ENCODE data around the gene EIF4A2. TPM values are rescaled to one million over a fixed set of nuclear protein-coding genes. Genes with fewer than 3 reads are reported as not detected.
"Not testable (repeated sequence)": the region's sequence is repeated elsewhere in the genome, so short reads cannot be mapped to it uniquely, and the experiment has no call there.

Gene EIF4A2
- polyA plus RNA-seq, 4 donors = 730 to 1,033 (median 790) TPM

DNA sequence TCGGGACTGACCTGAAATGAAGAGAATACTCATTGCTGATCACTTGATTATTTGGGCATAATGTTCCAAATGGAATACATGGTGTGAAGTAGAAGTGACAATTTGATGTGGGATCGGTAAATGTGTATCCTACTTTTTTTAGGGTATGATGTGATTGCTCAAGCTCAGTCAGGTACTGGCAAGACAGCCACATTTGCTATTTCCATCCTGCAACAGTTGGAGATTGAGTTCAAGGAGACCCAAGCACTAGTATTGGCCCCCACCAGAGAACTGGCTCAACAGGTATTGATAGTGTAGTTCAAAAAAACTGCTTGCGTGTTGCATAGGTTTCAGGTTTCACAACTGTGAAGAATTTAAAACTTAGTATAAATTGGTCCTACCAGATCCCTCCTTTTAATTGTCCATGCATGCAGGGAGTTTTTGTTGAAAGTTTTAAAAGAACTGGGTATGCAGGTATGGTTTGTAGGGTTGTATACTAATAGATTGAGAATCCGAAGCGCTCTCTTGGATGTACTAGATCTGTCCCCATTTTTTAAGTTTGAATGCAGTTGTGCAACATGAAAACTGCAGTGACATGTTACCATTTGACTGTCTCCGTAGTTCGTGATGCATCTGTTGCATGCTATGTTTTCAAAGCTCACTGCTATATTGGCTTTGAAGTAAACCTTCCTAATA, 1.6 kb downstream of the EIF4A2 start:
- DNase-seq (ENCODE audit: low read depth in 4 of 4, low spot score in 3 of 4) = no peak

DNA sequence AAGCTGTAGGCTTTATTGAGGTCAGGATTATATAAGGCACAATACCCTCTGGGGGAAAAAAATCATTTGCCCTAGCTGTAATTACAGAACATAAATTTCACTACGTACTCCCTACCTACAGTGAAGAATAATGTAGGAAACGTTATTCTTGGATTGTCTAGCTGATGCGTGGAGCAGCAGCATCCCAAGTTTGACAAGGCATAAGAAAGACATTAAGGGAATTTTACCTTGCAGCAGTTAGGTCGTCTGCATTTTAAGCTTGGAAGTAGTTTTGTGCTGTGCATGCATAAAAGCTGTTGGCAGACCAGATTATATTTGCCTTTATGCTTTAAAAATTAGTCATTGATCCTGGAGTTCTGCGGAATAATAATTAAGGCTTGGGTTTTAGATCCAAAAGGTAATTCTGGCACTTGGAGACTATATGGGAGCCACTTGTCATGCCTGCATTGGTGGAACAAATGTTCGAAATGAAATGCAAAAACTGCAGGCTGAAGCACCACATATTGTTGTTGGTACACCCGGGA, 2.2 kb downstream of the EIF4A2 start:
- no peak for DNase-seq (ENCODE audit: low read depth in 4 of 4, low spot score in 3 of 4)

DNA sequence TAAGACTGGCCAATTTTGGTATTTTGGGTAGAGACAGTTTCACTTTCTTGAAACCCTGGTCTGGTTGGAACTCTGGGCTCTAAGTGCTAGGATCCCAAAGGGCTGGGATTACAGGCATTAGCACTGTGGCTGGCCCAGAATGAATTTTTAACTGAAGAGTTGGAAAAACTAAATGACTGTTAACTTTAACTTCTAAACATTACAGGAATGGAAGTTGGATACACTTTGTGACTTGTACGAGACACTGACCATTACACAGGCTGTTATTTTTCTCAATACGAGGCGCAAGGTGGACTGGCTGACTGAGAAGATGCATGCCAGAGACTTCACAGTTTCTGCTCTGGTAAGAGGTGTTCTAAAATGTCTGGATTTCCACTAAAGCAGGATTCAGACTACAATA, 3.5 kb downstream of the EIF4A2 start:
- no peak for DNase-seq (ENCODE audit: low read depth in 4 of 4, low spot score in 3 of 4)

GRCh38 chr3:186787642-186788481, 4.5 kb downstream of the EIF4A2 start:
- no peak for DNase-seq (ENCODE audit: low read depth in 4 of 4, low spot score in 3 of 4)

DNA sequence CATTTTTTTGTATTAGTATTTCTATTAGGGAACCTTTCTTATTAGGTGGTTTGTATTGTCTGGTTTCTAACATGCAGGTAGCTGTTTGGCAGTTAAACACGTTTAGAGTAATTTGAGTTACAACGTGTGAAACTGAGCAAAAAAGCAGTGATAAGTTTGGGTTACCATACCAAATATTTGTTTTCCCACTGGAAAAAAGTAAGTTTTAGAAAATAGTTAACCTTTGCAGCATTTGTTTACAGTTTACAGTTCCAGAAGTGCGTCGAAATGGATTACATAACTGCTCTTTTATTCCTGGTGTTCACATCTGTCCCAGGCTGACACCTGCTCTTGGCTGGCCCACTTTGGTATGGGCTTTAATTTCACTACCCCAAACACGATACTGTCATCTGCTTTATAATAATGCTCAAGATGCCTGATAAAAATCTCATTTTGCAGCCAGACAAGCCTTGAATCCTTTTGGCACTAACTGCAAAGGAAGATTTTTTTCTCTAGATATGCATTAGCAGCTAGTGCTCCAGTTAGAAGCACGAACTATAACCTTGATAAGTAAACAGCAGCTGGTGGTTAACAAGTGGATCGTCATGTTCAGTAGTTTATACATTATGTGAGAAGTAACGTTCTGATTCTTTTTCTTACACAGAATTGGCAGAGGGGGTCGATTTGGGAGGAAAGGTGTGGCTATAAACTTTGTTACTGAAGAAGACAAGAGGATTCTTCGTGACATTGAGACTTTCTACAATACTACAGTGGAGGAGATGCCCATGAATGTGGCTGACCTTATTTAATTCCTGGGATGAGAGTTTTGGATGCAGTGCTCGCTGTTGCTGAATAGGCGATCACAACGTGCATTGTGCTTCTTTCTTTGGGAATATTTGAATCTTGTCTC, 5.3 kb downstream of the EIF4A2 start:
- no peak for DNase-seq (ENCODE audit: low read depth in 4 of 4, low spot score in 3 of 4)

- no peak for DNase-seq (ENCODE audit: low read depth in 4 of 4, low spot score in 3 of 4)
Measured at GRCh38 chr3:186789554-186790260, 6.3 kb downstream of the EIF4A2 start.

GRCh38 chr3:186790261-186790981, 7.0 kb downstream of the EIF4A2 start:
- DNase-seq (ENCODE audit: low read depth in 4 of 4, low spot score in 3 of 4) = no peak

GRCh38 chr3:186798239-186798874, 15.0 kb downstream of the EIF4A2 start:
- DNase-seq (ENCODE audit: low read depth in 4 of 4, low spot score in 3 of 4) = no peak

- DNase-seq (ENCODE audit: low read depth in 4 of 4, low spot score in 3 of 4) = no peak
Measured at GRCh38 chr3:186800285-186800684, 16.9 kb downstream of the EIF4A2 start.

- no peak for DNase-seq (ENCODE audit: low read depth in 4 of 4, low spot score in 3 of 4)
Measured at GRCh38 chr3:186802701-186803100, 19.3 kb downstream of the EIF4A2 start.

DNA sequence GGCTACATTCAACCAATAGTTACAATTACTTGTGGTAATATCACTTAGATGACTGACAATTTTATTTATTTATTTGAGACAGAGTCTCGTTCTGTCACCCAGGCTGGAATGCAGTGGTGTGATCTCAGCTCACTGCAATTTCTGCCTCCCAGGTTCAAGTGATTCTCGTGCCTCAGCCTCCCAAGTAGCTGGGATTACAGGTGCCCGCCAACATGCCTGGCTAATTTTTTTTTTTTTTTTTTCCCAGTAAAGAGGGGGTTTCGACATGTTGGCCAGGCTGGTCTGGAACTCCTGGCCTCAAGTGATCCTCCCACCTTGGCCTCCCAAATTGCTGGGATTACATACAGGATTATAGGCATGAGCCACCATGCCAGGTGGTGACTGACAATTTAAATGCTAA, 20.1 kb downstream of the EIF4A2 start:
- DNase-seq (ENCODE audit: low read depth in 4 of 4, low spot score in 3 of 4) = not testable (repeated sequence)

GRCh38 chr3:186806089-186807055, 23.0 kb downstream of the EIF4A2 start, which contains the start of gene RFC4:
Gene RFC4 (minus strand): TSS chr3:186806482. CDS start chr3:186804713, 1,769 bp downstream.
- peak; percentile 60 to 67 (median 66) for DNase-seq (ENCODE audit: low read depth in 4 of 4, low spot score in 3 of 4)

GRCh38 chr3:186807231-186807630, 23.9 kb downstream of the EIF4A2 start:
- no peak for DNase-seq (ENCODE audit: low read depth in 4 of 4, low spot score in 3 of 4)

GRCh38 chr3:186810336-186810996, 27.1 kb downstream of the EIF4A2 start:
- no peak for DNase-seq (ENCODE audit: low read depth in 4 of 4, low spot score in 3 of 4)

GRCh38 chr3:186811313-186811712, 27.9 kb downstream of the EIF4A2 start:
- not testable (repeated sequence) for DNase-seq (ENCODE audit: low read depth in 4 of 4, low spot score in 3 of 4)

GRCh38 chr3:186814100-186814499, 30.7 kb downstream of the EIF4A2 start:
- no peak for DNase-seq (ENCODE audit: low read depth in 4 of 4, low spot score in 3 of 4)

- no peak for DNase-seq (ENCODE audit: low read depth in 4 of 4, low spot score in 3 of 4)
Measured at GRCh38 chr3:186815435-186815834, 32.1 kb downstream of the EIF4A2 start.
